ENCODE measurements around the gene CENPK.

GRCh38 chr5:65546141-65546540, 16.8 kb downstream of the CENPK start:
- TF ChIP-seq EZH2 (IDR thresholded peaks at IDR 0.05; ENCODE audit: borderline replicate concordance, insufficient read depth, low read length, poor library complexity, severe bottlenecking) (no peak), POLR2AphosphoS5 (IDR thresholded peaks at IDR 0.05) (no peak), CTCF (IDR thresholded peaks at IDR 0.05; ENCODE audit: poor library complexity, severe bottlenecking) (no peak), RAD21 (conservative IDR thresholded peaks at IDR 0.05) (no peak), TAF1 (IDR thresholded peaks at IDR 0.05; ENCODE audit: low read depth) (no peak), EP300 (conservative IDR thresholded peaks at IDR 0.05; ENCODE audit: poor library complexity, severe bottlenecking) (no peak), REST (IDR thresholded peaks at IDR 0.05; ENCODE audit: borderline replicate concordance) (no peak), SMC3 (conservative IDR thresholded peaks at IDR 0.05; ENCODE audit: poor library complexity) (no peak), MXI1 (conservative IDR thresholded peaks at IDR 0.05; ENCODE audit: poor library complexity, severe bottlenecking) (no peak)
